ENCODE data around the gene PPIP5K1. TPM values are rescaled to one million over a fixed set of nuclear protein-coding genes. Genes with fewer than 3 reads are reported as not detected.

The PPIP5K1 gene
- total and polyA plus RNA-seq, 11 donors, result 7.2 to 23.0 (median 15.3) TPM

DNA sequence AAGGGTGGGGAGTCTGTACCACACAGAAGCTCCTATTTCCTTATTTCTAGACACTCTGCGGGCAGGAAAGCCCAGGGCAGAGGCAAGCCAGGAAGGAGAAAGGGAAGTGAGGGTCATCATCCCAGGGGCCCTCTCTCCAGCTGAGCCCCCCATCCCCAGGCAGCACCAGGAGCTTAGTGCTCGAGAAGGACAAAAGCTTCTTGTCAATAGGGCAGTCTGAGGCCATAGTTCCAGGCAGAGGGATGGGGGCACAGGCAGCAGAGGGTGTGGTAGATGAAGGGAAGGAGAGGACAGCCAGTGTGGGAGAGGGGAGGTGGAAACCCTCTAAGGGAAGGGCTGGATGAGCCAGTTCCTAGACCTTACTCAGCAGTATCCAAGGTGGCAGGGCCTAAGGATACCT lies 69.9 kb downstream of the PPIP5K1 start:
- no peak overlapping the region for H3K4me3 ChIP-seq
- no peak for ATAC-seq
- no peaks in the 10 kb centered on the region for H3K9me3 ChIP-seq
- no peak for TF ChIP-seq POLR2A (IDR thresholded peaks at IDR 0.05)
- TF ChIP-seq, protein P1, sequence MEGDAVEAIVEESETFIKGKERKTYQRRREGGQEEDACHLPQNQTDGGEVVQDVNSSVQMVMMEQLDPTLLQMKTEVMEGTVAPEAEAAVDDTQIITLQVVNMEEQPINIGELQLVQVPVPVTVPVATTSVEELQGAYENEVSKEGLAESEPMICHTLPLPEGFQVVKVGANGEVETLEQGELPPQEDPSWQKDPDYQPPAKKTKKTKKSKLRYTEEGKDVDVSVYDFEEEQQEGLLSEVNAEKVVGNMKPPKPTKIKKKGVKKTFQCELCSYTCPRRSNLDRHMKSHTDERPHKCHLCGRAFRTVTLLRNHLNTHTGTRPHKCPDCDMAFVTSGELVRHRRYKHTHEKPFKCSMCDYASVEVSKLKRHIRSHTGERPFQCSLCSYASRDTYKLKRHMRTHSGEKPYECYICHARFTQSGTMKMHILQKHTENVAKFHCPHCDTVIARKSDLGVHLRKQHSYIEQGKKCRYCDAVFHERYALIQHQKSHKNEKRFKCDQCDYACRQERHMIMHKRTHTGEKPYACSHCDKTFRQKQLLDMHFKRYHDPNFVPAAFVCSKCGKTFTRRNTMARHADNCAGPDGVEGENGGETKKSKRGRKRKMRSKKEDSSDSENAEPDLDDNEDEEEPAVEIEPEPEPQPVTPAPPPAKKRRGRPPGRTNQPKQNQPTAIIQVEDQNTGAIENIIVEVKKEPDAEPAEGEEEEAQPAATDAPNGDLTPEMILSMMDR (IDR thresholded peaks at IDR 0.05), result no peak
- H3K4me1 ChIP-seq, result peaks cover 0 to 42% (median 21%) of the 10 kb centered on the region in 12 donors
- DNase-seq, result no peak
- intact Hi-C loops (cut with DNase I), result loop anchor here in 2 of 10 donors (5.0 to 10.0 kb wide), 2 partner anchors 33 to 45 kb away; no protein-coding TSS in a partner anchor
- H3K27me3 ChIP-seq, result peaks cover 0 to 5% (median 0%) of the 10 kb centered on the region in 9 donors
- H3K36me3 ChIP-seq, result peaks cover 0 to 51% (median 36%) of the 10 kb centered on the region in 9 donors
- no peak overlapping the region for H3K27ac ChIP-seq
- 72 to 78% (median 74%) methylated on average over 2 of the region's 2 CpGs for WGBS, 4 donors

DNA sequence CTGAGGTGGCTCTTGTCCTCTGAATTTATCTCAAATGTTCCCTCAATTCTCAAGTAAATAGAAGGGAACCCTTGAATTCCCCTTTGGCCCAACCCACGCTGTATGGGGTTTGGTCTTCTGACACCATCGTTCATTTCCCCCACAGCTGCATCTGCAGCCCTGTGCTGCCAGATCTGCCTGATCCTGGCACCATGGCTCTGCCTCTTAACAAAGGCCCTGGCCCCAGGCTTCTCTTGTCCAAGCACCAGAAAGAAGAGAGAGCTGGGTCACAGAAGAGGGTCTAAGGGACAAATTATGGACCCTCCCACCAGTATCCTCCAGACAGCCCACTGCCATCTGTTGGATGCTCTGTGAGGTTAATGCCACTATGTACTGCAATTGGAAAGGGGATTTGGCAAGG lies 70.8 kb downstream of the PPIP5K1 start:
- H3K36me3 ChIP-seq, result peaks cover 0 to 43% (median 31%) of the 10 kb centered on the region in 9 donors
- peaks cover 0 to 43% (median 26%) of the 10 kb centered on the region in 12 donors for H3K4me1 ChIP-seq
- peak overlapping the region in 3 of 12 donors; percentile 66 to 94 (median 87) for H3K27ac ChIP-seq
- TF ChIP-seq, protein P1 (IDR thresholded peaks at IDR 0.05), result no peak
- DNase-seq (no peak), ATAC-seq (no peak)
- H3K9me3 ChIP-seq, result no peaks in the 10 kb centered on the region
- H3K4me3 ChIP-seq, result peak overlapping the region in 5 of 12 donors; percentile 55 to 79 (median 68)
- peaks cover 0 to 5% (median 0%) of the 10 kb centered on the region in 9 donors for H3K27me3 ChIP-seq
- intact Hi-C loops (cut with DNase I), result loop anchor here in 2 of 10 donors (5.0 to 10.0 kb wide), 2 partner anchors 37 to 74 kb away; no protein-coding TSS in a partner anchor
- WGBS, 4 donors, result 69 to 75% (median 72%) methylated on average over 2 of the region's 2 CpGs

DNA sequence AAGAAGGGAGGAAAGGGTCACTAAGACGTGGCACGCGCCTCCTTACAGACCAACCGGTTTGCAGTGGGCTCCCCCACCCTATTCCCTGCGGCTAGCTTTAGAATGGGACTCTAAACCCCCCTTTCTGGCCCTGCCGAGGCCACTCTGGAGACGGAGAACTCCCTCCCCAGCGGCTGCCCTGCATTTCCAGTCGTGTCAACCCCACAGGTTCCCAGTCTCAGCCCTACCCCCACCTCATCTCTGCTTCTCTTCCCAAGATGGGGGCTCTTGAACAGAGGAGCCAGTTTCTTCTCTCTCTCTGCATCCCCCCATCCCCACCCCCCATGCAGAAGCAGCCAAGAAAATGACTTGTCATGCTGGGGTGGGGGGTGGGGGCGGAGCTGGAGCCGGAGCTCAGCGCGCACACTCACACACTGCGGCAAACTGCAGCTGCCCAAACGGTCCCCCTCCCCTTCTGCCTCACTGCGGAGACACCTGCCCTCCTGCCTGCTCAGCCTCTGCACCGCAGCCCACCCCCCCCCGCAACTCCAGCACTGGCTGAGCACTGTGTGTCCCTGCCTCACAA lies 71.7 kb downstream of the PPIP5K1 start:
- Histone ChIP-seq H3K4me1 (peaks cover 0 to 52% (median 29%) of the 10 kb centered on the region in 12 donors), H3K4me3 (peak overlapping the region; percentile 13 to 79 (median 56)), H3K9me3 (no peaks in the 10 kb centered on the region), H3K36me3 (peaks cover 0 to 34% (median 23%) of the 10 kb centered on the region in 9 donors), H3K27me3 (peaks cover 0 to 5% (median 0%) of the 10 kb centered on the region in 9 donors), H3K27ac (peak overlapping the region; percentile 38 to 94 (median 74))
- TF ChIP-seq POLR2A (IDR thresholded peaks at IDR 0.05), result no peak
- TF ChIP-seq, protein P1 (IDR thresholded peaks at IDR 0.05), result no peak
- DNase-seq (peak in 1 of 5 donors; percentile 26), ATAC-seq (peak; percentile 10 to 59 (median 31))
- 6 to 11% (median 8%) methylated on average over 18 of the region's 18 CpGs for WGBS, 4 donors
- intact Hi-C loops (cut with DNase I), result loop anchor here in 2 of 10 donors (5.0 to 10.0 kb wide), 2 partner anchors 36 to 73 kb away; no protein-coding TSS in a partner anchor

Data from heart left ventricle (tissue), 16 donors.